Cardiac muscle cell (in vitro differentiated cells and primary cell): ENCODE data around the gene CYB561A3. TPM values are rescaled to one million over a fixed set of nuclear protein-coding genes. Genes with fewer than 3 reads are reported as not detected.

Source experiments
- DNase-seq, 2 donors: peaks; one replicate each; pipeline versions ENCODE4 v3.0.0 to v3.0.0-alpha.2; 2010 to 2017; ENCODE audit warnings: low read depth in 1 of 2, low spot score in 1 of 2
- H3K27ac ChIP-seq: fragments of 200-600 bp; sonication (generic); 2 replicates; pipeline ENCODE4 v1.5.1; 2016
- H3K27me3 ChIP-seq: fragments of 200-600 bp; sonication (generic); 2 replicates; pipeline ENCODE4 v1.6.0; 2016; ENCODE audit warnings: control low read depth
- H3K36me3 ChIP-seq: fragments of 200-600 bp; sonication (generic); 2 replicates; pipeline ENCODE4 v1.5.1; 2016; ENCODE audit warnings: control low read depth
- H3K4me1 ChIP-seq: fragments of 200-600 bp; sonication (generic); 2 replicates; pipeline ENCODE4 v1.8.1; 2017; ENCODE audit warnings: low read depth, mild to moderate bottlenecking, mixed run types
- H3K4me3 ChIP-seq: fragments of 200-600 bp; sonication (generic); 2 replicates; pipeline ENCODE4 v1.5.1; 2016; ENCODE audit warnings: mild to moderate bottlenecking
- H3K9me3 ChIP-seq: fragments of 200-600 bp; sonication (generic); 2 replicates; pipeline ENCODE4 v1.5.1; 2017; ENCODE audit warnings: low read depth, mild to moderate bottlenecking, control low read depth
- CTCF ChIP-seq: IDR thresholded peaks from 2 replicates; pipeline ENCODE4 v1.5.1; 2012; ENCODE audit warnings: low read depth, mild to moderate bottlenecking, low read length
- polyA plus RNA-seq: library from polyadenylated mRNA; unstranded; fragments of >200 nt; fragmentation: Nextera tagmentation; extraction: Ambion mirVana; gene quantifications from 2 replicates; pipeline ENCODE4 v1.2.1, GENCODE V29; 2016
- total RNA-seq: library from RNA; depleted of rRNA; stranded (reverse); fragments of >200 nt; gene quantifications from 2 replicates; pipeline ENCODE4 v1.2.3, GENCODE V29; 2016

CYB561A3 gene
- total and polyA plus RNA-seq, 2 experiments from 2014 or later, result 12.6 to 13.5 TPM

- Histone ChIP-seq H3K27me3 (no peaks in the 10 kb centered on the region), H3K4me1 (peaks cover 3% of the 10 kb centered on the region), H3K9me3 (no peaks in the 10 kb centered on the region), H3K27ac (no peak overlapping the region), H3K4me3 (no peak overlapping the region), H3K36me3 (no peaks in the 10 kb centered on the region)
- no peak for TF ChIP-seq CTCF
- no peak for DNase-seq
Observed at GRCh38 chr11:61337706-61338470, 23.8 kb downstream of the CYB561A3 start.

- Histone ChIP-seq H3K27me3 (no peaks in the 10 kb centered on the region), H3K27ac (peak overlapping the region; percentile 73), H3K36me3 (no peaks in the 10 kb centered on the region), H3K4me3 (no peak overlapping the region), H3K9me3 (no peaks in the 10 kb centered on the region), H3K4me1 (peaks cover 11% of the 10 kb centered on the region)
- DNase-seq, result peak; percentile 84 to 88
- peak; percentile 97 for TF ChIP-seq CTCF
Observed at GRCh38 chr11:61336171-61336935, 25.3 kb downstream of the CYB561A3 start.

- H3K4me3 ChIP-seq, result no peak overlapping the region
- peaks cover 13% of the 10 kb centered on the region for H3K4me1 ChIP-seq
- no peaks in the 10 kb centered on the region for H3K27me3 ChIP-seq
- no peak for TF ChIP-seq CTCF
- H3K9me3 ChIP-seq, result no peaks in the 10 kb centered on the region
- H3K36me3 ChIP-seq, result no peaks in the 10 kb centered on the region
- no peak overlapping the region for H3K27ac ChIP-seq
- DNase-seq, result peak in 1 of 2 donors; percentile 47
Observed at GRCh38 chr11:61335355-61335710, 26.3 kb downstream of the CYB561A3 start.

GRCh38 chr11:61334434-61335354 lies 27.0 kb downstream of the CYB561A3 start:
- peak in 1 of 2 donors; percentile 67 for DNase-seq
- Histone ChIP-seq H3K27ac (no peak overlapping the region), H3K4me1 (peaks cover 13% of the 10 kb centered on the region), H3K9me3 (no peaks in the 10 kb centered on the region), H3K4me3 (no peak overlapping the region), H3K36me3 (no peaks in the 10 kb centered on the region), H3K27me3 (no peaks in the 10 kb centered on the region)
- no peak for TF ChIP-seq CTCF
